ENCODE data around the gene NDUFA11.

The NDUFA11 gene

DNA sequence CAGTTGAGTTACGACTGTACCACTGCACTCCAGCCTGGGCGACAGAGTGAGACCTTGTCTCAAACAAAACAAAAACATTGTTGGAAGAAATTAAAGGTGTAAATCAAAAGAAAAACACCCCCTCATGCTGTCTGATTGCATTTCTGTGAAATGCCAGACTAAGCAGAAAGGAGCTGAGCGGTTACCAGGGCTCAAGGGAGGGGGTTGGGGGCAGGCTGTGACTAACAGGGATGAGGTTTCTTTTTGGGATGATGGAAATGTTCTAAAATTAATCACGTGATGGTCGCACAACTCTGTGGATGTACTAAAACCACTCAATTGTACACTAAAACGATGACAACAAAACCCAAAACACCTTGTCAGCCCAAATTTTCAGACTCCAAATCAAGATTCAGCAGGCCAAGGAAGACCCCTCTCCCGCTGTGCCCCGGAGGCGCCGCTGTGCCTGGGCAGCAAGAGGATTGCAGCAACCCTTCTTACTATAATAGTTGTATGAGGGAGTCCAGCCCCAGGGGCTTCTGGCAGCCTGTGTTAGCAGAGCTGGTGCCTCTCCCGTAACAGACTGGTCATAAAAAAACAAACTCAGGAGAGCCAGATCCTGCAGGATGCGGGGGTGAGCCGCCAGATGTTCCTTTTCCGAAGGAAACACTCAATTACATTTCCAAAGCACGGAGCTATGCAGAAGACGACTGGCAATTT is 31.3 kb upstream of the NDUFA11 start:
- H3K4me3 ChIP-seq (ENCODE audit: low read depth, low read length), result no peak overlapping the region
- TF ChIP-seq, protein P1, sequence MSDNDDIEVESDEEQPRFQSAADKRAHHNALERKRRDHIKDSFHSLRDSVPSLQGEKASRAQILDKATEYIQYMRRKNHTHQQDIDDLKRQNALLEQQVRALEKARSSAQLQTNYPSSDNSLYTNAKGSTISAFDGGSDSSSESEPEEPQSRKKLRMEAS (IDR thresholded peaks at IDR 0.05; ENCODE audit: low read depth, low read length), result no peak
- TF ChIP-seq POLR2A (IDR thresholded peaks at IDR 0.05; ENCODE audit: extremely low read depth, insufficient read length) (no peak), MYC (IDR thresholded peaks at IDR 0.05; ENCODE audit: low read depth, low read length) (no peak)
- TF ChIP-seq, protein P2, sequence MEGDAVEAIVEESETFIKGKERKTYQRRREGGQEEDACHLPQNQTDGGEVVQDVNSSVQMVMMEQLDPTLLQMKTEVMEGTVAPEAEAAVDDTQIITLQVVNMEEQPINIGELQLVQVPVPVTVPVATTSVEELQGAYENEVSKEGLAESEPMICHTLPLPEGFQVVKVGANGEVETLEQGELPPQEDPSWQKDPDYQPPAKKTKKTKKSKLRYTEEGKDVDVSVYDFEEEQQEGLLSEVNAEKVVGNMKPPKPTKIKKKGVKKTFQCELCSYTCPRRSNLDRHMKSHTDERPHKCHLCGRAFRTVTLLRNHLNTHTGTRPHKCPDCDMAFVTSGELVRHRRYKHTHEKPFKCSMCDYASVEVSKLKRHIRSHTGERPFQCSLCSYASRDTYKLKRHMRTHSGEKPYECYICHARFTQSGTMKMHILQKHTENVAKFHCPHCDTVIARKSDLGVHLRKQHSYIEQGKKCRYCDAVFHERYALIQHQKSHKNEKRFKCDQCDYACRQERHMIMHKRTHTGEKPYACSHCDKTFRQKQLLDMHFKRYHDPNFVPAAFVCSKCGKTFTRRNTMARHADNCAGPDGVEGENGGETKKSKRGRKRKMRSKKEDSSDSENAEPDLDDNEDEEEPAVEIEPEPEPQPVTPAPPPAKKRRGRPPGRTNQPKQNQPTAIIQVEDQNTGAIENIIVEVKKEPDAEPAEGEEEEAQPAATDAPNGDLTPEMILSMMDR (IDR thresholded peaks at IDR 0.05; ENCODE audit: low read depth, low read length), result no peak
- no peak for DNase-seq (ENCODE audit: low read depth)

DNA sequence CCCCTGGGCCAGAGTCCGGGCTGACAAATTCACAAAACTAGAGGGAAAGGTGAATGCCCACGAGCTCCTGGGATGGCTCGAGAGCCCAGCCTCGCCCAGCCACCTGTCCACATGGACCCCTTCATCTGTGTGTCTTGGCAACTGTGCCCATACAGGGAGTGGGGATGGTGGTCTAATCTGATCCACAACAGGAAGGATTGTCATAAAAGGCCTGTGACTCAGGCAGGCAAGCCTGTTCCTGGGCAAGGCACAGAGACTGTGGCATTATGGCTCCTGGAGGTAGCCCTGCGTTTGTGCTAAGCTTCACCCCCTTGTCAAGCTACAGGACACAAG is 30.4 kb upstream of the NDUFA11 start:
- DNase-seq (ENCODE audit: low read depth), result no peak
- TF ChIP-seq, protein P2 (IDR thresholded peaks at IDR 0.05; ENCODE audit: low read depth, low read length), result no peak
- TF ChIP-seq POLR2A (IDR thresholded peaks at IDR 0.05; ENCODE audit: extremely low read depth, insufficient read length) (no peak), MYC (IDR thresholded peaks at IDR 0.05; ENCODE audit: low read depth, low read length) (no peak)
- TF ChIP-seq, protein P1 (IDR thresholded peaks at IDR 0.05; ENCODE audit: low read depth, low read length), result no peak
- H3K4me3 ChIP-seq (ENCODE audit: low read depth, low read length), result no peak overlapping the region

DNA sequence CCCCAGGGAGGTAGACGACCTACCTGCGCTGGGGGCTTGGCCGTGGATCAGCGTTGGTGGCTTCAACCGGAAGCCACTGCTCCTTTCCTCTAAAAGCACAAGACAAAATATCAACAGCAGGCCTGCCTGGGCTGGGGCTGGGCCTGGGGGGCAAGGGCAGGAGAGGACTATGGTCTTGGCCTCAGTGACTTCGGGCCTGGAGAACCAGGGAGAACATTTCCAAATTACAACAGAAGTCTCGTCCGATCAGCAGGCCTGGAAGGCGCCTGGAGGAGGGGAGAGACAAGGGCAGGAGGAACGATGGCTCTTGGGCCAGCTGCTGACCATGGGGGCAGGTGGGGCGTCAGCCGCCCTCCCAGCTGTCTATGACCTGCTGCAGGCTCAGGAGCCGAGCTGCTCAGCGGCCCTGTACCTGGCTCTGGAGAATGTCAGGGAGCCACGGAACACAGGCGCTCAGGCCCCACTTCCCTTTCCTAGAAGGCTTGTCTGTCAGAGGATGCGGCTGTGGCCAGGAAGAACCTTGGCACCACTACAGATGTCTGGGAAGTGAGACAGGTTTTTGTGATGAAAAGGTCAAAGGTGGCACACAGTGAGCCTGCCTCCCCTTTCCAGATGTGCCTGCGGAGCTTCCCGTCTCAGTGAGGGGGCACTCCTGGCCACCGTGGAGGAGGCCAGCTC is 29.9 kb upstream of the NDUFA11 start:
- TF ChIP-seq MYC (IDR thresholded peaks at IDR 0.05; ENCODE audit: low read depth, low read length) (no peak), POLR2A (IDR thresholded peaks at IDR 0.05; ENCODE audit: extremely low read depth, insufficient read length) (no peak)
- TF ChIP-seq, protein P2 (IDR thresholded peaks at IDR 0.05; ENCODE audit: low read depth, low read length), result no peak
- TF ChIP-seq, protein P1 (IDR thresholded peaks at IDR 0.05; ENCODE audit: low read depth, low read length), result no peak
- no peak for DNase-seq (ENCODE audit: low read depth)
- no peak overlapping the region for H3K4me3 ChIP-seq (ENCODE audit: low read depth, low read length)

DNA sequence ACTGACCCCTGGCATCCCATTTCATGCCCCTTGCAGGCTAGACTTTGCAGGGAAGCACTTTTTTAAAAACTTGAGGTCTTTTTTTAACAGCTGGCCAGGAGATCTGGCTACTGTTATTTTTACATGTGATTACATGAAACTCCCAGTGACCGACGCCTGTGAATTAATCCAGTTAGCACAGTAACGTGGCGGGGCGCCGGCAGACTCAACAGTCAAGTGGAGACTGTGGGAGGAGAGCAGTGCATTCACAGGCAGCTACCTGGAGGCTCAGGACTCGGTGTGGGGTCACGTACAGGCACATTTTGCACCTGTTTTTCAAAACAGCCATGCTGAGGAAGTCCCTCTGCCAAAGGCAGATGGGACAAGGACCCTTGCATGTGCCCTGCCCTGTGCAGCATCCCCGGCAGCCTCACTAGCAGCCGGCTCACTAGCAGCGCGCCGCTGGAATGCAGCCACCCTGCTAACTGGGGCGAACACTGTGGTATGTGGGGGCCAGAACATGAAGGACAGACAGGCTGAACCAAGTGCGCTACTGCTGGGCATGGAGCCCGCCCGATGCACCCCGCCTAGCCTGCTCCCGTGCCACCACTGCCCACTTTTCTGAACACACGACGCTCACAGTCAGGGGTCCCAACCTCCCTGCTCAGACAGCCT is 29.1 kb upstream of the NDUFA11 start:
- H3K4me3 ChIP-seq (ENCODE audit: low read depth, low read length), result no peak overlapping the region
- TF ChIP-seq, protein P1 (IDR thresholded peaks at IDR 0.05; ENCODE audit: low read depth, low read length), result no peak
- no peak for TF ChIP-seq MYC (IDR thresholded peaks at IDR 0.05; ENCODE audit: low read depth, low read length)
- TF ChIP-seq POLR2A (IDR thresholded peaks at IDR 0.05; ENCODE audit: extremely low read depth, insufficient read length), result no peak
- TF ChIP-seq, protein P2 (IDR thresholded peaks at IDR 0.05; ENCODE audit: low read depth, low read length), result no peak
- DNase-seq (ENCODE audit: low read depth), result no peak

DNA sequence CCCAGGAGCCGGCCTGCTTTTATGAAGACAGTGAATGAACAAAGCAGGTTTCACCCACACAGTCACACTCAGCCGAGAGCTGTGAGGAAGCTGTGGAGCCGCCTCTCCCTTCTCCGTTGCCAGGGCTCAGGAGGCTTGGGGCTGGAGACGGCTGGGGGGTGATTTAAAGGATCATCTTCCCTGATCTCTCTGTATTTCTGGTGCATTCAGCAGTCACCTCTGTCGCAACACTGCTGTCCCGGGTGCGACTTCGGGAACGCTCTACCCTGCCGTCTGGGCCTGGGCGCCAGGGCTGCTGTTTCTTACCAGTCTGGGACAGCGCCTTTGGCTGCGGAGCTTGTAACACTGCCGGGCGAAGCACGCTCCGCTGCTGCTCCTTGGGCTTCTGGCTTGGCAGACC is 28.6 kb upstream of the NDUFA11 start:
- no peak for DNase-seq (ENCODE audit: low read depth)
- TF ChIP-seq, protein P1 (IDR thresholded peaks at IDR 0.05; ENCODE audit: low read depth, low read length), result no peak
- TF ChIP-seq POLR2A (IDR thresholded peaks at IDR 0.05; ENCODE audit: extremely low read depth, insufficient read length), result no peak
- TF ChIP-seq MYC (IDR thresholded peaks at IDR 0.05; ENCODE audit: low read depth, low read length), result no peak
- TF ChIP-seq, protein P2 (IDR thresholded peaks at IDR 0.05; ENCODE audit: low read depth, low read length), result no peak
- H3K4me3 ChIP-seq (ENCODE audit: low read depth, low read length), result no peak overlapping the region

Measured in NB4 (cell line).